H9 (cell line): Measurements from ENCODE around the gene VIP. TPM values are rescaled to one million over a fixed set of nuclear protein-coding genes. Genes with fewer than 3 reads are reported as not detected.

ENCODE experiments used
- DNase-seq: peaks from one replicate; pipeline ENCODE4 v3.0.0-alpha.2; 2017
- H2AFZ ChIP-seq: one replicate; pipeline ENCODE4 v1.6.1; 2013; ENCODE audit warnings: mild to moderate bottlenecking, low read length, control low read depth, moderate library complexity
- H2AK5ac ChIP-seq: 2 replicates; pipeline ENCODE4 v1.6.1; 2013; ENCODE audit warnings: low read length, control low read depth, mixed read lengths; ENCODE audit not compliant: insufficient read length
- H2BK120ac ChIP-seq: one replicate; pipeline ENCODE4 v1.6.1; 2013; ENCODE audit warnings: low read depth, mild to moderate bottlenecking, low read length, control low read depth, inconsistent platforms; ENCODE audit not compliant: poor library complexity, severe bottlenecking
- H2BK12ac ChIP-seq: 2 replicates; pipeline ENCODE4 v1.6.1; 2013; ENCODE audit warnings: low read length, control low read depth, mixed read lengths, low read depth; ENCODE audit not compliant: insufficient read length
- H2BK15ac ChIP-seq: 2 replicates; pipeline ENCODE4 v1.6.1; 2013; ENCODE audit warnings: low read depth, low read length, control low read depth
- H2BK20ac ChIP-seq: one replicate; pipeline ENCODE4 v1.6.1; 2013; ENCODE audit warnings: low read depth, mild to moderate bottlenecking, low read length, control low read depth, inconsistent platforms; ENCODE audit not compliant: poor library complexity, severe bottlenecking
- H2BK5ac ChIP-seq: 2 replicates; pipeline ENCODE4 v1.6.1; 2013; ENCODE audit warnings: low read length, control low read depth, mixed read lengths; ENCODE audit not compliant: insufficient read length
- H3K14ac ChIP-seq: 2 replicates; pipeline ENCODE4 v1.6.1; 2013; ENCODE audit warnings: low read length, control low read depth; ENCODE audit not compliant: insufficient read depth
- H3K18ac ChIP-seq: 2 replicates; pipeline ENCODE4 v1.6.1; 2013; ENCODE audit warnings: low read depth, mild to moderate bottlenecking, mixed read lengths, low read length, control low read depth; ENCODE audit not compliant: insufficient read length
- H3K23ac ChIP-seq: 2 replicates; pipeline ENCODE4 v1.6.1; 2013; ENCODE audit warnings: low read length, control low read depth, mixed read lengths, low read depth; ENCODE audit not compliant: insufficient read length
- H3K23me2 ChIP-seq: 2 replicates; pipeline ENCODE4 v1.6.1; 2013; ENCODE audit warnings: low read depth, mild to moderate bottlenecking, mixed read lengths, low read length, control low read depth; ENCODE audit not compliant: insufficient read length, poor library complexity, severe bottlenecking
- H3K27ac ChIP-seq: 2 replicates; pipeline ENCODE4 v1.5.1; 2013; ENCODE audit warnings: low read length, control low read depth, mixed read lengths, low read depth; ENCODE audit not compliant: insufficient read length
- H3K27me3 ChIP-seq: 2 replicates; pipeline ENCODE4 v1.6.1; 2013; ENCODE audit warnings: low read length, control low read depth, inconsistent platforms; ENCODE audit not compliant: insufficient read depth
- H3K4ac ChIP-seq: 2 replicates; pipeline ENCODE4 v1.6.1; 2013; ENCODE audit warnings: low read depth, mild to moderate bottlenecking, control low read depth, inconsistent platforms, low read length, moderate library complexity
- H3K4me1 ChIP-seq: 2 replicates; pipeline ENCODE4 v1.6.1; 2013; ENCODE audit warnings: low read length, control low read depth, inconsistent platforms; ENCODE audit not compliant: insufficient read depth
- H3K4me2 ChIP-seq: 2 replicates; pipeline ENCODE4 v1.6.1; 2013; ENCODE audit warnings: low read length, control low read depth, mixed read lengths; ENCODE audit not compliant: insufficient read length, insufficient read depth
- H3K56ac ChIP-seq: 2 replicates; pipeline ENCODE4 v1.6.1; 2013; ENCODE audit warnings: low read depth, mild to moderate bottlenecking, mixed read lengths, low read length, control low read depth; ENCODE audit not compliant: insufficient read length
- H3K79me1 ChIP-seq: 2 replicates; pipeline ENCODE4 v1.6.1; 2013; ENCODE audit warnings: low read depth, mild to moderate bottlenecking, moderate library complexity, low read length, control low read depth, inconsistent platforms; ENCODE audit not compliant: insufficient read depth, poor library complexity, severe bottlenecking
- H3K79me2 ChIP-seq: 2 replicates; pipeline ENCODE4 v1.6.1; 2013; ENCODE audit warnings: low read length, control low read depth, inconsistent platforms; ENCODE audit not compliant: insufficient read depth
- H3K9ac ChIP-seq: 2 replicates; pipeline ENCODE4 v1.6.1; 2013; ENCODE audit warnings: low read length, control low read depth, mixed read lengths; ENCODE audit not compliant: insufficient read length; ENCODE audit errors: extremely low read depth
- H3K9me3 ChIP-seq: one replicate; pipeline ENCODE4 v1.6.1; 2013; ENCODE audit warnings: low read depth, low read length, inconsistent platforms; ENCODE audit not compliant: control insufficient read depth
- H3T11ph ChIP-seq: one replicate; pipeline ENCODE4 v1.6.1; 2013; ENCODE audit warnings: mild to moderate bottlenecking, low read length, control low read depth, inconsistent platforms
- H4K20me1 ChIP-seq: one replicate; pipeline ENCODE4 v1.6.1; 2013; ENCODE audit not compliant: control insufficient read depth, insufficient read length, insufficient read depth
- H4K5ac ChIP-seq: 2 replicates; pipeline ENCODE4 v1.6.1; 2013; ENCODE audit warnings: low read depth, mild to moderate bottlenecking, mixed read lengths, low read length, control low read depth; ENCODE audit not compliant: insufficient read length
- H4K8ac ChIP-seq: replicated peaks from 2 replicates; pipeline ENCODE4 v1.6.1; 2013; ENCODE audit warnings: low read length, control low read depth, mixed read lengths, low read depth; ENCODE audit not compliant: insufficient read length
- H4K91ac ChIP-seq: 2 replicates; pipeline ENCODE4 v1.6.1; 2013; ENCODE audit warnings: low read depth, mild to moderate bottlenecking, moderate library complexity, mixed read lengths, low read length, control low read depth; ENCODE audit not compliant: insufficient read length
- H3K27ac Mint-ChIP-seq, 3 experiments: 2 replicates in 2 of 3; 3 replicates in 1 of 3; pipeline ENCODE4 v1.8.0; 2020 to 2021; ENCODE audit warnings: mixed read lengths in 3 of 3, mild to moderate bottlenecking in 1 of 3, moderate library complexity in 1 of 3
- H3K27me3 Mint-ChIP-seq: 2 replicates; pipeline ENCODE4 v1.8.0; 2021; ENCODE audit warnings: low read depth, mild to moderate bottlenecking, moderate library complexity, mixed read lengths
- H3K36me3 Mint-ChIP-seq, 3 experiments: 2 replicates in 2 of 3; 3 replicates in 1 of 3; pipeline ENCODE4 v1.8.0; 2020 to 2021; ENCODE audit warnings: low read depth in 3 of 3, mixed read lengths in 3 of 3; ENCODE audit not compliant: insufficient read depth in 1 of 3
- H3K4me1 Mint-ChIP-seq, 2 experiments: 2 replicates each; pipeline ENCODE4 v1.8.0; 2020; ENCODE audit warnings: mixed read lengths in 2 of 2
- H3K4me3 Mint-ChIP-seq, 2 experiments: 2 replicates in 1 of 2; 3 replicates in 1 of 2; pipeline ENCODE4 v1.8.0; 2020 to 2021; ENCODE audit warnings: mild to moderate bottlenecking in 2 of 2, mixed read lengths in 2 of 2, moderate library complexity in 1 of 2
- H3K9me3 Mint-ChIP-seq, 2 experiments: 2 replicates in 1 of 2; 3 replicates in 1 of 2; pipeline ENCODE4 v1.8.0; 2020; ENCODE audit warnings: mild to moderate bottlenecking in 2 of 2, mixed read lengths in 2 of 2, moderate library complexity in 1 of 2
- total RNA-seq: library from RNA; stranded (reverse); gene quantifications from 2 replicates; pipeline ENCODE4 v1.2.1, GENCODE V29; 2021
- TF ChIP-seq, protein P1 (sequence below): fragments of 200-600 bp; sonication (generic); conservative IDR thresholded peaks from 3 replicates; pipeline ENCODE4 v1.8.0; 2021; ENCODE audit warnings: antibody characterized with exemption, mild to moderate bottlenecking

The VIP gene
- total RNA-seq, 1 experiment from 2014 or later = not detected

- no peaks in the 10 kb centered on the region for H4K20me1 ChIP-seq
- H2AK5ac ChIP-seq = no peak overlapping the region
- Mint-ChIP-seq H3K4me3 (no peak overlapping the region), H3K27ac (no peak overlapping the region; a peak in 1 of 7 replicates), H3K4me1 (no peaks in the 10 kb centered on the region), H3K27me3 (no peaks in the 10 kb centered on the region), H3K36me3 (no peaks in the 10 kb centered on the region), H3K9me3 (no peaks in the 10 kb centered on the region; a peak in 1 of 5 replicates)
- H3K23ac ChIP-seq = no peak overlapping the region
- no peak overlapping the region for H2AFZ ChIP-seq
- no peak overlapping the region for H2BK20ac ChIP-seq
- H3K4ac ChIP-seq = no peak overlapping the region
- no peak for DNase-seq
- H3K23me2 ChIP-seq = no peaks in the 10 kb centered on the region
- H3K79me2 ChIP-seq = no peaks in the 10 kb centered on the region
- H3K9me3 ChIP-seq = no peaks in the 10 kb centered on the region
- H2BK5ac ChIP-seq = no peak overlapping the region
- no peak overlapping the region for H4K5ac ChIP-seq
- TF ChIP-seq, protein P1, sequence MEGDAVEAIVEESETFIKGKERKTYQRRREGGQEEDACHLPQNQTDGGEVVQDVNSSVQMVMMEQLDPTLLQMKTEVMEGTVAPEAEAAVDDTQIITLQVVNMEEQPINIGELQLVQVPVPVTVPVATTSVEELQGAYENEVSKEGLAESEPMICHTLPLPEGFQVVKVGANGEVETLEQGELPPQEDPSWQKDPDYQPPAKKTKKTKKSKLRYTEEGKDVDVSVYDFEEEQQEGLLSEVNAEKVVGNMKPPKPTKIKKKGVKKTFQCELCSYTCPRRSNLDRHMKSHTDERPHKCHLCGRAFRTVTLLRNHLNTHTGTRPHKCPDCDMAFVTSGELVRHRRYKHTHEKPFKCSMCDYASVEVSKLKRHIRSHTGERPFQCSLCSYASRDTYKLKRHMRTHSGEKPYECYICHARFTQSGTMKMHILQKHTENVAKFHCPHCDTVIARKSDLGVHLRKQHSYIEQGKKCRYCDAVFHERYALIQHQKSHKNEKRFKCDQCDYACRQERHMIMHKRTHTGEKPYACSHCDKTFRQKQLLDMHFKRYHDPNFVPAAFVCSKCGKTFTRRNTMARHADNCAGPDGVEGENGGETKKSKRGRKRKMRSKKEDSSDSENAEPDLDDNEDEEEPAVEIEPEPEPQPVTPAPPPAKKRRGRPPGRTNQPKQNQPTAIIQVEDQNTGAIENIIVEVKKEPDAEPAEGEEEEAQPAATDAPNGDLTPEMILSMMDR = no peak
- H2BK12ac ChIP-seq = no peak overlapping the region
- H3K18ac ChIP-seq = no peak overlapping the region
- H3K56ac ChIP-seq = no peak overlapping the region
- no peak overlapping the region for H4K91ac ChIP-seq
- no peak overlapping the region for H3K9ac ChIP-seq
- no peak overlapping the region for H3K4me2 ChIP-seq
- no peaks in the 10 kb centered on the region for H3K4me1 ChIP-seq
- no peak overlapping the region for H3T11ph ChIP-seq
- no peak overlapping the region for H3K14ac ChIP-seq
- no peak overlapping the region for H3K27ac ChIP-seq
- no peaks in the 10 kb centered on the region for H3K79me1 ChIP-seq
- no peak overlapping the region for H4K8ac ChIP-seq
- no peaks in the 10 kb centered on the region for H3K27me3 ChIP-seq
- no peak overlapping the region for H2BK120ac ChIP-seq
- no peak overlapping the region for H2BK15ac ChIP-seq
Observed at GRCh38 chr6:152775428-152775827, 24.8 kb downstream of the VIP start.
